IMR-90 (cell line): ENCODE data around the gene SCLY. TPM values are rescaled to one million over a fixed set of nuclear protein-coding genes. Genes with fewer than 3 reads are reported as not detected.

ENCODE experiments used
- ATAC-seq: fragments of 200-7000 bp; cut with Tn5 transposase; 2 replicates; pipeline ENCODE4 v1.9.1; 2020; ENCODE audit warnings: low read depth, mild to moderate bottlenecking, moderate library complexity
- BruUV-seq: library from RNA; stranded (reverse); fragments of 400-500 nt; replicated peaks from 2 replicates; lab custom pipeline; 2021; lab: Mats Ljungman, UMichigan
- CTCF ChIA-PET: fragments of 300-600 bp; formaldehyde crosslinking; extraction: SDS; loops from one replicate; lab custom pipeline; 2021; ENCODE audit warnings: antibody characterized with exemption; lab: Yijun Ruan, JAX
- POLR2A ChIA-PET: fragments of 300-600 bp; sonication (Branson Sonifier 250); formaldehyde crosslinking; loops from one replicate; lab custom pipeline; 2022; ENCODE audit warnings: antibody characterized with exemption; ENCODE audit not compliant: unreplicated experiment; lab: Charles Lee
- DNase-seq: peaks from one replicate; pipeline ENCODE4 v3.0.0; 2013
- H2AFZ ChIP-seq: replicated peaks from 2 replicates; pipeline ENCODE3; 2013; ENCODE audit warnings: low read length, mild to moderate bottlenecking; ENCODE audit not compliant: poor library complexity
- H2AK5ac ChIP-seq: 2 replicates; pipeline ENCODE4 v1.6.1; 2013; ENCODE audit warnings: low read depth, low read length, inconsistent platforms
- H2AK9ac ChIP-seq: replicated peaks from 2 replicates; pipeline ENCODE3; 2013; ENCODE audit warnings: mild to moderate bottlenecking, low read depth, low read length, moderate library complexity; ENCODE audit not compliant: poor library complexity
- H2BK120ac ChIP-seq: 2 replicates; pipeline ENCODE4 v1.6.1; 2013; ENCODE audit warnings: low read depth, low read length, inconsistent platforms
- H2BK15ac ChIP-seq: 3 replicates; pipeline ENCODE4 v1.6.1; 2013; ENCODE audit warnings: low read depth, low read length, inconsistent platforms
- H2BK20ac ChIP-seq: 2 replicates; pipeline ENCODE4 v1.6.1; 2013; ENCODE audit warnings: low read depth, mild to moderate bottlenecking, inconsistent platforms, low read length, moderate library complexity
- H2BK5ac ChIP-seq: 2 replicates; pipeline ENCODE4 v1.6.1; 2013; ENCODE audit warnings: mild to moderate bottlenecking, low read depth, low read length, inconsistent platforms; ENCODE audit not compliant: poor library complexity, severe bottlenecking
- H3K14ac ChIP-seq: replicated peaks from 2 replicates; pipeline ENCODE4 v1.6.1; 2013; ENCODE audit warnings: low read depth, low read length, inconsistent platforms
- H3K18ac ChIP-seq: 2 replicates; pipeline ENCODE4 v1.6.1; 2013; ENCODE audit warnings: low read depth, low read length, control low read depth
- H3K23ac ChIP-seq: 2 replicates; pipeline ENCODE4 v1.6.1; 2013; ENCODE audit warnings: low read depth, low read length, inconsistent platforms
- H3K27ac ChIP-seq: 2 replicates; pipeline ENCODE4 v1.5.1; 2013; ENCODE audit warnings: mild to moderate bottlenecking, control low read depth, low read length; ENCODE audit not compliant: insufficient read depth
- H3K27me3 ChIP-seq: 2 replicates; pipeline ENCODE4 v1.6.1; 2013; ENCODE audit warnings: low read length; ENCODE audit not compliant: control insufficient read depth, insufficient read depth
- H3K36me3 ChIP-seq: 2 replicates; pipeline ENCODE4 v1.6.1; 2013; ENCODE audit warnings: low read length, mixed read lengths; ENCODE audit not compliant: control insufficient read depth, insufficient read depth
- H3K4ac ChIP-seq: 2 replicates; pipeline ENCODE4 v1.6.1; 2013; ENCODE audit warnings: low read depth, low read length, inconsistent platforms
- H3K4me1 ChIP-seq: 2 replicates; pipeline ENCODE4 v1.6.1; 2013; ENCODE audit warnings: low read length, mixed read lengths; ENCODE audit not compliant: control insufficient read depth, insufficient read depth
- H3K4me2 ChIP-seq: 2 replicates; pipeline ENCODE4 v1.6.1; 2013; ENCODE audit warnings: low read depth, mild to moderate bottlenecking, control low read depth, low read length, moderate library complexity
- H3K4me3 ChIP-seq: 2 replicates; pipeline ENCODE4 v1.5.1; 2013; ENCODE audit warnings: low read depth, mild to moderate bottlenecking, control low read depth, low read length, moderate library complexity; ENCODE audit not compliant: insufficient read depth
- H3K56ac ChIP-seq: 2 replicates; pipeline ENCODE4 v1.6.1; 2013; ENCODE audit warnings: low read length, inconsistent platforms; ENCODE audit not compliant: insufficient read depth; ENCODE audit errors: extremely low read depth
- H3K79me1 ChIP-seq, 2 experiments: 2 replicates each; pipeline ENCODE4 v1.6.1; 2013; ENCODE audit warnings: low read length in 2 of 2, inconsistent platforms in 1 of 2, low read depth in 1 of 2
- H3K9ac ChIP-seq: 2 replicates; pipeline ENCODE4 v1.6.1; 2013; ENCODE audit warnings: low read depth, low read length, control low read depth
- H3K9me1 ChIP-seq: 2 replicates; pipeline ENCODE4 v1.6.1; 2013; ENCODE audit warnings: low read length, inconsistent platforms; ENCODE audit not compliant: insufficient read depth
- H3K9me3 ChIP-seq: 2 replicates; pipeline ENCODE4 v1.6.1; 2013; ENCODE audit warnings: low read length; ENCODE audit not compliant: control insufficient read depth, insufficient read depth
- H4K20me1 ChIP-seq: 2 replicates; pipeline ENCODE4 v1.6.1; 2013; ENCODE audit warnings: low read length, inconsistent platforms; ENCODE audit not compliant: insufficient read depth
- H4K5ac ChIP-seq: 2 replicates; pipeline ENCODE4 v1.6.1; 2013; ENCODE audit warnings: mild to moderate bottlenecking, low read depth, low read length, control low read depth
- H4K8ac ChIP-seq, 2 experiments: 2 replicates each; pipeline ENCODE4 v1.6.1; 2013; ENCODE audit warnings: low read depth in 2 of 2, low read length in 2 of 2, control low read depth in 1 of 2, inconsistent platforms in 1 of 2
- H4K91ac ChIP-seq: 2 replicates; pipeline ENCODE4 v1.6.1; 2013; ENCODE audit warnings: low read depth, low read length, inconsistent platforms; ENCODE audit not compliant: insufficient read depth
- CEBPB ChIP-seq: IDR thresholded peaks from 2 replicates; pipeline ENCODE4 v1.6.1; 2012; ENCODE audit warnings: low read depth, low read length, improper control_type of control experiment
- CTCF ChIP-seq: conservative IDR thresholded peaks from 2 replicates; pipeline ENCODE4 v1.5.1; 2012; ENCODE audit warnings: mild to moderate bottlenecking, low read depth, low read length, improper control_type of control experiment
- FOS ChIP-seq: fragments of 150-350 bp; IDR thresholded peaks from 2 replicates; pipeline ENCODE4 v1.6.1; 2016; ENCODE audit warnings: low read depth, low read length
- MXI1 ChIP-seq: IDR thresholded peaks from 2 replicates; pipeline ENCODE4 v1.6.1; 2012; ENCODE audit warnings: low read depth, mild to moderate bottlenecking, low read length, moderate library complexity, borderline replicate concordance
- NFE2L2 ChIP-seq: fragments of 150-350 bp; IDR thresholded peaks from 2 replicates; pipeline ENCODE4 v1.6.1; 2016; ENCODE audit warnings: low read depth, mild to moderate bottlenecking, low read length
- POLR2A ChIP-seq: IDR thresholded peaks from 2 replicates; pipeline ENCODE4 v1.6.1; 2012; ENCODE audit warnings: mild to moderate bottlenecking, low read depth, low read length
- RAD21 ChIP-seq: IDR thresholded peaks from 2 replicates; pipeline ENCODE4 v1.6.1; 2012; ENCODE audit warnings: low read length, improper control_type of control experiment
- WGBS, 2 experiments: methylation state at CpG; one replicate each; pipeline versions ENCODE4 v1.1.5 to v1.1.7; 2013; ENCODE audit warnings: missing lambda C conversion rate in 2 of 2; ENCODE audit not compliant: insufficient read length in 1 of 2; ENCODE audit errors: extremely low coverage in 2 of 2; 5-methylcytosine and 5-hydroxymethylcytosine counted together
- dilution Hi-C: fragments of 300-500 bp; cut with HindIII; formaldehyde crosslinking; loops from one replicate; pipeline ENCODE4 v1.14.3; 2018; ENCODE audit warnings: low sequenced_read_pairs; ENCODE audit not compliant: unreplicated experiment
- in situ Hi-C: fragments of 300-500 bp; cut with MboI; formaldehyde crosslinking; loops from 3 replicates; pipeline ENCODE4 v1.14.3; 2019; ENCODE audit warnings: low sequenced_read_pairs, inconsistent platforms, mixed read lengths
- intact Hi-C: fragments of 100-400 bp; cut with micrococcal nuclease; formaldehyde crosslinking; loops from 2 replicates; pipeline ENCODE4 v1.10.0; 2022
- polyA plus RNA-seq, 3 experiments: library from polyadenylated mRNA; depleted of rRNA; stranded (reverse); fragments of >200 nt; gene quantifications; 2 replicates each; pipeline ENCODE4 v1.2.3, GENCODE V29; 2012; ENCODE audit warnings: low replicate concordance in 1 of 3
- total RNA-seq: library from RNA; depleted of rRNA; stranded (reverse); fragments of >200 nt; gene quantifications from 2 replicates; pipeline ENCODE4 v1.2.3, GENCODE V29; 2012

SCLY gene
- total and polyA plus RNA-seq, 2 of the 4 experiments (the other 2 are of a cell fraction): 8.6 to 10.5 TPM

- H4K5ac ChIP-seq: no peak overlapping the region
- no peak overlapping the region for H2BK120ac ChIP-seq
- H3K36me3 ChIP-seq: peaks cover 52% of the 10 kb centered on the region
- H2BK5ac ChIP-seq: no peak overlapping the region
- DNase-seq: no peak
- no peak overlapping the region for H4K8ac ChIP-seq
- intact Hi-C loops: no loop called here
- ATAC-seq: no peak
- POLR2A ChIA-PET: no interaction called here
- no peak overlapping the region for H2BK15ac ChIP-seq
- 100% methylated on average over 4 of the region's 9 CpGs; no CpG with 5 or more reads in 1 of the 2 experiments for WGBS, 2 experiments
- H2AK9ac ChIP-seq: no peak overlapping the region
- dilution Hi-C loops: no loop called here
- no peak overlapping the region for H3K27ac ChIP-seq
- no peak overlapping the region for H3K23ac ChIP-seq
- no peak overlapping the region for H3K4me3 ChIP-seq
- TF ChIP-seq MXI1 (no peak), CTCF (no peak), RAD21 (no peak), NFE2L2 (no peak), FOS (no peak), POLR2A (no peak), CEBPB (no peak)
- H3K9me3 ChIP-seq: no peaks in the 10 kb centered on the region
- H3K79me1 ChIP-seq: peaks cover 0 to 3% of the 10 kb centered on the region in 2 experiments; a peak in 2 of 4 replicates
- CTCF ChIA-PET: no interaction called here
- H3K9me1 ChIP-seq: peaks cover 5% of the 10 kb centered on the region
- no peaks in the 10 kb centered on the region for H4K20me1 ChIP-seq
- H3K4me2 ChIP-seq: no peak overlapping the region
- H3K9ac ChIP-seq: no peak overlapping the region
- H3K18ac ChIP-seq: no peak overlapping the region
- H3K27me3 ChIP-seq: no peaks in the 10 kb centered on the region
- BruUV-seq: no TSS peak
- no peak overlapping the region for H3K4ac ChIP-seq
- H2AFZ ChIP-seq: no peak overlapping the region
- no peak overlapping the region for H4K91ac ChIP-seq
- no peak overlapping the region for H2AK5ac ChIP-seq
- H3K14ac ChIP-seq: no peak overlapping the region
- no peaks in the 10 kb centered on the region for H3K4me1 ChIP-seq
- in situ Hi-C loops: no loop called here
- H2BK20ac ChIP-seq: no peak overlapping the region
- H3K56ac ChIP-seq: no peak overlapping the region
Observed at GRCh38 chr2:238040918-238041317, 19.9 kb upstream of the SCLY start.
